Uterus (tissue), 4 donors: ENCODE data around the gene LINC01488. TPM values are rescaled to one million over a fixed set of nuclear protein-coding genes. Genes with fewer than 3 reads are reported as not detected.
A peak's percentile ranks its signal among the peaks of the same experiment; 100 is the strongest.

Source experiments
- DNase-seq, 2 donors: peaks; one replicate each; pipeline ENCODE4 v3.0.0-alpha.2; 2019 to 2020
- H3K27ac ChIP-seq, 2 donors: fragments of 200-600 bp; sonication (generic); 1 replicate in 1 of 2; 2 replicates in 1 of 2; pipeline ENCODE4 v1.5.1; 2016 to 2018
- H3K27me3 ChIP-seq, 2 donors: fragments of 200-600 bp; sonication (generic); one replicate each; pipeline ENCODE4 v1.5.1; 2018 to 2019; ENCODE audit warnings: control low read depth in 1 of 2
- H3K36me3 ChIP-seq, 2 donors: fragments of 200-600 bp; sonication (generic); one replicate each; pipeline ENCODE4 v1.5.1; 2019; ENCODE audit warnings: control low read depth in 1 of 2
- H3K4me1 ChIP-seq, 2 donors: fragments of 200-600 bp; sonication (generic); one replicate each; pipeline ENCODE4 v1.5.1; 2018 to 2019; ENCODE audit warnings: control low read depth in 1 of 2
- H3K4me3 ChIP-seq, 2 donors: fragments of 200-600 bp; sonication (generic); 1 replicate in 1 of 2; 2 replicates in 1 of 2; pipeline ENCODE4 v1.5.1; 2018 to 2019; ENCODE audit warnings: mild to moderate bottlenecking in 1 of 2
- H3K9me3 ChIP-seq, 2 donors: fragments of 200-600 bp; sonication (generic); one replicate each; pipeline ENCODE4 v1.5.1; 2019; ENCODE audit warnings: control low read depth in 1 of 2
- POLR2A ChIP-seq, 2 donors: fragments of 450-650 bp; IDR thresholded peaks; one replicate each; pipeline ENCODE4 v1.6.1; 2016; ENCODE audit warnings: antibody characterized with exemption in 2 of 2, mild to moderate bottlenecking in 1 of 2, moderate library complexity in 1 of 2
- intact Hi-C: fragments of 100-400 bp; cut with DNase I; formaldehyde crosslinking; loops from one replicate; pipeline ENCODE4 v1.15.1; 2023; ENCODE audit warnings: low total_unique reads
- total RNA-seq, 4 donors: library from RNA; depleted of rRNA in 3 of 4; stranded (reverse); fragments of >200 nt in 3 of 4; gene quantifications; one replicate each; pipeline versions ENCODE4 v1.1.0 to v1.2.4, GENCODE V29; 2014 to 2023
- TF ChIP-seq, protein P1 (sequence below), 4 experiments: fragments of 200-600 bp in 2 of 4; fragments of 450-650 bp in 2 of 4; sonication (generic) in 2 of 4; IDR thresholded peaks; one replicate each; pipeline ENCODE4 v1.5.1; 2016 to 2019; ENCODE audit warnings: antibody characterized with exemption in 4 of 4, mild to moderate bottlenecking in 2 of 4, moderate library complexity in 1 of 4
- donor health status: DM: yes; HTN: yes; CAD: no.

LINC01488 gene
- total RNA-seq, 4 donors from 2014 or later = not detected

DNA sequence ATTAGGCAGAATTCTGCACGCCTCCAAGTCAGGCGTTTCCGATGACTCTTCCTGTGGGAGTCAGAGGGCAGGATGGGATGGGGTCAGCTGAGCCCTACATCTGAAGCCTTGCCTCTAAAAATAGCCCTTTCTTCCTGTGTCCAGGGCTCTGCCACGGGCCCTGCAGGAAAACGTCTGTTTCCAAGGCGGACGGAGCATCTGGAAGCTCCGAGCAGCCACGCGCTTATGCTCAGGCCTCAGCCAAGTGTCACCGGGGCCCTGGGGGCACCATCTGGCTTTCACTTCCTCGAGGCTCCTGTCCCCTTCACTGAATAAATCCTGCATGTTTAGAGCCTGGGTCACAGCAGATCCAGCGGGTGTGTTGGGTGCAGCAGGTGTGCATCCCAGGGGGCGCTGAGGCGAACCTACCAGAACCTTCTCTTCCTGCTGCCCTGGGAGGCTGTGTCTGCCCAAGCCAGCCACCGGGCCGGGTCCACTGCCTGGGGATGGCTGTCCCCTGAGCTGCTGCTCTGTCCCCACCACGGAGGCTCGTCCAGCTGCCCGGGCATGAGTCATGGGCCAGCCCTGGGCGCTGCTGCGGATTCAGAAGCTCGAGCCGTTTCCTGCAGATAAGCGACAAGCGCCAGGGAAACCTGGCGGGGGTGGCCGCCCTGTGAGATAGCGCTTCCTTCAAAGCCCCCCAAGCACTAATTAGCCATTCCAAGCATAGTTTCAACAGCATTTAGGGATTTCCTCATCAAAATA lies 32.0 kb upstream of the LINC01488 start:
- no peaks in the 10 kb centered on the region for H3K9me3 ChIP-seq
- intact Hi-C loops = no loop called here
- no peak for TF ChIP-seq POLR2A (IDR thresholded peaks at IDR 0.05)
- TF ChIP-seq, protein P1, sequence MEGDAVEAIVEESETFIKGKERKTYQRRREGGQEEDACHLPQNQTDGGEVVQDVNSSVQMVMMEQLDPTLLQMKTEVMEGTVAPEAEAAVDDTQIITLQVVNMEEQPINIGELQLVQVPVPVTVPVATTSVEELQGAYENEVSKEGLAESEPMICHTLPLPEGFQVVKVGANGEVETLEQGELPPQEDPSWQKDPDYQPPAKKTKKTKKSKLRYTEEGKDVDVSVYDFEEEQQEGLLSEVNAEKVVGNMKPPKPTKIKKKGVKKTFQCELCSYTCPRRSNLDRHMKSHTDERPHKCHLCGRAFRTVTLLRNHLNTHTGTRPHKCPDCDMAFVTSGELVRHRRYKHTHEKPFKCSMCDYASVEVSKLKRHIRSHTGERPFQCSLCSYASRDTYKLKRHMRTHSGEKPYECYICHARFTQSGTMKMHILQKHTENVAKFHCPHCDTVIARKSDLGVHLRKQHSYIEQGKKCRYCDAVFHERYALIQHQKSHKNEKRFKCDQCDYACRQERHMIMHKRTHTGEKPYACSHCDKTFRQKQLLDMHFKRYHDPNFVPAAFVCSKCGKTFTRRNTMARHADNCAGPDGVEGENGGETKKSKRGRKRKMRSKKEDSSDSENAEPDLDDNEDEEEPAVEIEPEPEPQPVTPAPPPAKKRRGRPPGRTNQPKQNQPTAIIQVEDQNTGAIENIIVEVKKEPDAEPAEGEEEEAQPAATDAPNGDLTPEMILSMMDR (IDR thresholded peaks at IDR 0.05) = no peak
- peak; percentile 39 to 65 for DNase-seq
- H3K27me3 ChIP-seq = no peaks in the 10 kb centered on the region
- no peak overlapping the region for H3K4me3 ChIP-seq
- H3K27ac ChIP-seq = peak overlapping the region; percentile 45 to 48
- peaks cover 0 to under 1% of the 10 kb centered on the region in 2 donors for H3K4me1 ChIP-seq
- H3K36me3 ChIP-seq = no peaks in the 10 kb centered on the region

DNA sequence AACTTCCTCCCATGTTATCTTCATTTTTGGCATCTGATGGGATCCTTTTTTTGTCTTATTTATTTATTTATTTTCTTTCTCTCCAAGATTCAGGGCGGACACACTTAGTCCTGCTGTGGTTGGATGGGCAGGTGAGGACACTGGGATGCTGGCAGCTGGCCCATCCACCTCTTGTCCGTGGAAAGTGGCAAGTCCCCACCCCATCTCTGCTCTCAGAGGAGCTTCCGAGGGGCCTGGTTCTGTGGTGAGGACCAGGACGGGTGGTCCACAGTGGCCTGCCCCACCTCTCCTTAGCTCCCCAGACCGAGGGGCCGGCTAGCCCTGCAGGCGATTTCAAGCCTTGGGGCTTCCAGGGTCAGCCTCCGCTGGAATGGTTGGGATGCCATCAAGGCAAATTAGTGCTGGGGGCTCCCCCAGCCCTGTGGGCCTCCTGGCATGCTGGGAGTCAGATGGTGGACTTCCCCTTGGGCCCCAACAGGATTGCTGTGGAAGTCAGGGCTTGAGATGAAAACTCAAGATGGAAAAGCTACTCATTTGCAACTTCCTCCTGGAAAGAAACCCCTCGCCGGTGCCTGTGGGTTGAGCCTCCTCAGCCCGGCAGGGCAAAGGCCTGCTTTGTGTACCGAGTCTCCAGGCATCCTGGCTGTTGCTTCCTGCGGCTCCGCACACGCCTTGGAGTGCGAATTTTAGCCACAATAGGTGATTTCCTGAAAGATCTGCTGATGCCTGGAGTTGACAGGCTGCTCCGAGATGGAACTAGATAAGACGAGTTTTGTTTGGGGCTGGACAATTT lies 31.2 kb upstream of the LINC01488 start:
- Histone ChIP-seq H3K27ac (peak overlapping the region; percentile 45 to 48), H3K4me3 (no peak overlapping the region)
- no peak for TF ChIP-seq POLR2A (IDR thresholded peaks at IDR 0.05)
- TF ChIP-seq, protein P1 (IDR thresholded peaks at IDR 0.05) = no peak

DNA sequence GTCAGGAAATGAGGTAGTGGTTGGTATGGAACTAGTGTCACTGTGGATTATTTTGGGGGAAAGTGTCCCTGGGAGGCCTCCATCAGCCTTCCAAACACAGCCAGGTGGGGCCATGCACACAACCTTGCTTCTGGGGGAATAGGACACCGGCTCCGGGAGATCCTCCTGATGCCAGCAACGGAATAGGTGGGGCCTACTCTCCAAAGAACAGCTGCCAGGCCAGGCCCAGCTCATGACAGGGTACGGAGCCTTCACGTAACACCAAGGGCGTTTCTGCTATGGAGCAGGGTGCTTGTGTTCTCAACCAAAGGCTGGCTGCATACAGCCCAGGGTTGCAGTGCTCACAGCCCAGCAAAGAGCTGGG lies 30.6 kb upstream of the LINC01488 start:
- no peaks in the 10 kb centered on the region for H3K27me3 ChIP-seq
- H3K36me3 ChIP-seq = no peaks in the 10 kb centered on the region
- TF ChIP-seq, protein P1 (IDR thresholded peaks at IDR 0.05) = no peak
- TF ChIP-seq POLR2A (IDR thresholded peaks at IDR 0.05) = no peak
- H3K27ac ChIP-seq = no peak overlapping the region
- H3K4me3 ChIP-seq = no peak overlapping the region
- H3K4me1 ChIP-seq = no peaks in the 10 kb centered on the region
- intact Hi-C loops = no loop called here
- DNase-seq = no peak
- no peaks in the 10 kb centered on the region for H3K9me3 ChIP-seq

More for the DNA sequence above, 31.2 kb upstream of the LINC01488 start:
- no peaks in the 10 kb centered on the region for H3K36me3 ChIP-seq
- DNase-seq = peak in 1 of 2 donors; percentile 48
- no peaks in the 10 kb centered on the region for H3K9me3 ChIP-seq
- H3K27me3 ChIP-seq = no peaks in the 10 kb centered on the region
- H3K4me1 ChIP-seq = no peaks in the 10 kb centered on the region
- intact Hi-C loops = no loop called here

DNA sequence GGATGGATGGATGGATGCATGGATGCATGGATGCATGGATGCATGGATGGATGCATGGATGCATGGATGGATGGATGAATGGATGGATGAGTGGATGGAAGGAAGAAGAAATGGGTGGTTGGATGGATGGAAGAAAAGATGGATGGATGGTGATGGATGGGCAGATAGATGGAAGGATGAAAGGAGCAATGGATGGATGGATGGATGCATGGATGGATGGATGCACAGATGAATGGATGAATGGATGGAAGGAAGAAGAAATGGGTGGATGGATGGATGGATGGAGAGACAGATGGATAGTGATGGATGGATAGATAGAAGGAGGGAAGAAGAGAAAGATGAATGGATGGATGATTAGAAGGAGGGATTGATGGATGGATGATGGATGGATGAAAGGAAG lies 30.2 kb upstream of the LINC01488 start:
- Histone ChIP-seq H3K4me1 (no peaks in the 10 kb centered on the region), H3K27me3 (no peaks in the 10 kb centered on the region), H3K9me3 (no peaks in the 10 kb centered on the region), H3K36me3 (no peaks in the 10 kb centered on the region), H3K4me3 (no peak overlapping the region), H3K27ac (no peak overlapping the region)
- intact Hi-C loops = no loop called here
- no peak for TF ChIP-seq POLR2A (IDR thresholded peaks at IDR 0.05)
- TF ChIP-seq, protein P1 (IDR thresholded peaks at IDR 0.05) = no peak
- DNase-seq = no peak
